NCI-H226 (cell line): ENCODE results near the gene CSRP3.

Experiments used
- DNase-seq: peaks from one replicate; pipeline ENCODE4 v3.0.0-alpha.2; 2015

CSRP3 gene

DNA sequence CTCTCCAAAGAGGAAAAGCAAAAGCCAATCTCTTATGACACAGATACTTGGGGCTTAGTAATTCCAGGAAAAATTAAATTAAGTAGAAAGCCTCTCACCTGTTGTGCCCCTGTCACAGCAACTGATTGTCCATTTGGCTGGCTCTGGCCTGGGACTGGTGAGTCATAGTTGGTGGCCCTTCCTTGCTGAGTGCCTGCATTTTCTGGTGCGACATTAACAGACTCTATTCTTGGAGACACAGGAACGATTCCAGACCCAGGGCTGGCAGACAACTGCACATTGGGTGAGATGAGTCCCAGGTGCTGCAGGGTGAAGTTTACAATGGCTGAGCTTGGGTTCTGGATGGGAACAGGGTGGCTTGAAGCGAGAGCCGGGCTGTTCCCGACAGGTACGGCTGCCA is 23.3 kb upstream of the CSRP3 start:
- no peak for DNase-seq

DNA sequence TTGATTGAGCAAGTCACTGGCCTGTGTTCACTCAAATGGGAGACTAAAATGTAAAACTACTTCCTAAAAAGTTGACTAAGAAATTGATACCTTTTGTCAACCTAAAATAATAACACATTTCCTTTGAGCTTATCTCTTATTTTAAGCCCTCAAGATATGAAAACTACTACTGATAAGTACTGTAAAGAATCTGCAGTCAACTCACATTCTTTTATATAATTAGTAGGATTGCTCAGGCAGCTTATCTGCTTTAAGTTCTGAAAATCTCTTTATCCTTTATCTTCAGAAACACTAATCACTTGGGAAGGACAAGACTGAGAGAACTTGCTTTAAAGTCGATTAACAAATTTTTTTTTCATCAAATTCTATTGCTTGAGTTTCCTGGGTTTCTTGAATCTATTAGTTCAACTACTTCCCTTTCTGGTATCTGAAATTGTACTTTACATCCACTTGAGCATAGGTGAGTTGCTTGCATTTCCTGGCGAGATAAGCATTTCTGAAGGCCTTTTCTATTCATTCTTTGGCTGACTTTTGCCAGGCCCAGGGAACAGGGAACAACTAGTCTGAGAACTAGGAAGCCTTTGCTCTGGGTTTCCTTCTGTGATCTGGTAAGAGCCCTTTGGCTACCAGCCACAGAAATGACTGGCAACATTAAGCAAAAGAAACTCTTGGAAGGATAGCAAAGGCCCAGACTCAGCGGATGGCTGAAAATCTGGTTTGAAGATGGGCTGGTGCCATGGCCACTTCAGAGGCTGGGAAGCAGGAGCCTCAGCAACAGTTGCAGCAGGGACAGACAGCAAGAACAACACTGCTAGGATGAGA is 19.3 kb upstream of the CSRP3 start:
- peak; percentile 73 for DNase-seq

DNA sequence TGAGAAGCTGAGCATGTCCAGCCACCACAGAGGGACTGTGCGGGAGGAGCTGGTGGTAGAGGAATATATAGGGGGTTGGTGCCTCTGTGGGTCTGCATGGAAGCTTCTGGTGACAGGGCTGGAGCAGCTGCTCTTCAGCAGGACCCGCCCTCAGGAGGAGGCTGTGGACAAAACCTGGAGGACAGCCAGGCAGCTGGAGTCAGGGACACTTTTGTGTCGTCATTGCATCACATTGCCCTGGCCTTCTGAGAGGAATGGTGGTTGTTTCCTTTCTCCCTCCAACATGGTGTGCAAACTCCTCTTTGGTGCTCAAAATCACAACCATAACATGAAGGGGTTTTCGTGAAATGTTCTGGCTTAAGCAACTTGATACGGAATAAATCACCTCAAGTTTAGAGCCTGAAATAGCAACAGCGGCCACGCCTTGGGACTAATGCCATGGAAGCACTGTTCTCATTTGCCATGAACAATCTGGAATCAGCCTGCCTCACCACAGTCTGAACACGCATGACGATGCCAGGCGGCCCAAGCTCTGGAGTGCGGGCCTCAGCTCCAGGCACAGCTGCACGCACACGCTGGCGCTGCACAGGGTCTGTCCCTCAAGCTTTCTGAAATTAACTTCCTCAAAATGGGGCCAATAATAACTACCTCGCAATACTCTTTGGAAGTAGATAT is 17.1 kb upstream of the CSRP3 start:
- no peak for DNase-seq

DNA sequence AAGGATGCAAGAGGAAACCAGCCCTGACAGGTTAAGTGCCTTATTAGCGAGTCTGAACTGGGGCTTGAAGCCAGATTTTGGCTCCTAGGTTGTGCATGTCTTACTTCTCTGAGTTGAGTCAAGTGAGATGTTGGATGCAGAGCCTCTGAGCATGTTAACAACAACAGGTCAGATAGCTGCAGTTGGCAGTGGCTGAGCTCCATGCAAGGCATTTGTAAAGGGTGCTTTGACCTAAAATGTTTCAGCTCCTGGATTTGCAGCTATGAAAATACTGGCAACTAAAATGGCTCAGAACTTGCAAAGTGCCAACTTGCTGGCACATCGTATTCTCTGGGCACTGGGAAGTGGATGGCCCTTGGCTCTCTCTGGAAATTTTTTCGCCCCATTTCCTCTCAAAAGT is 16.4 kb upstream of the CSRP3 start:
- DNase-seq, result no peak

DNA sequence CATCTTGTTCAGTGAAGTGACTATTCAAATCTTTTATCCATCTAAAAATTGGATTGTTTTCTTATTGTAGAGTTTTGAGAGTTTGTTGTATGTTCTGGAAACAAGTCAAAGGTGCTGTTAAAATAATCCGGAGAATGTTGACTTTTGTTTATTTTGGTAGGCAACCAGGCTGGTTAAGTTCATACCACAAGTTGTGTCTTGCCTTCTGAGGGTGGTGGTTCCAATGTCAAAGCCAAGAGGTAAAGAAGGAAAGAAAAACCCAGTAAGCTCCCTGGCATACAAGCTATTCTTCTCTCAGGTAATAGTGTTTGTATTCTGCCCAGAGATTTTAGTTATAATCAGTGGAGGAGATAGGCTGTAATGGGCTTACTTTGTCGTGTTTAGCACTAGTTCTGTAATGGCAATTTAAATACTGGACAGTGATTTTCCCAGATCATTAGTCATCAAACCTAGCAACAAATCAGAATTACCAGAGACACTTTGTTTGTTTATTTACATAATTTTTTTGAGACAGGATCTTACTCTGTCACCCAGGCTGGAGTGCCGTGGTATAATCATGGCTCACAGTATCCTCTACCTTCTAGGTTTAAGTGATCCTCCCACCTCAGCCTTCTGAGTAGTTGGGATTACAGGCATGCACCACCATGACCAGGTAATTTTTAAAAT is 15.1 kb upstream of the CSRP3 start:
- no peak for DNase-seq

DNA sequence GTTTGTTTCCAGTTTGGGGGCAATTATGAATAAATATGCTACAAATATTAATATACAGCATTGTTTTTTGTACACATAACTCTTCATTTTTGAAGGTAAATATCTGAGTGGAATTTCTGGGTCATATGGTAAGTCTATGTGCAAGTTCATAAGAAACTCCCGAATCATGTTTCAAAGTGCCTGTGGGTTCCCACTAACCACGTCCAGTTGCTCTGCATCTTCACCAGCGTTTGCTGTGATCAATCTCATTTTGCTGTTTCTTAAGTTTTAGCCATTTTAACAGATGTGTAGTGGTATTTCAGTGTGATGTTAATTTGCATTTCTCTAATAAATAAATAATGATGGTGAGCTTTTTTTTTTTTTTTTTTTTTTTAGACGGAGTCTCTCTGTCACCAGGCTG is 14.2 kb upstream of the CSRP3 start:
- DNase-seq, result no peak

DNA sequence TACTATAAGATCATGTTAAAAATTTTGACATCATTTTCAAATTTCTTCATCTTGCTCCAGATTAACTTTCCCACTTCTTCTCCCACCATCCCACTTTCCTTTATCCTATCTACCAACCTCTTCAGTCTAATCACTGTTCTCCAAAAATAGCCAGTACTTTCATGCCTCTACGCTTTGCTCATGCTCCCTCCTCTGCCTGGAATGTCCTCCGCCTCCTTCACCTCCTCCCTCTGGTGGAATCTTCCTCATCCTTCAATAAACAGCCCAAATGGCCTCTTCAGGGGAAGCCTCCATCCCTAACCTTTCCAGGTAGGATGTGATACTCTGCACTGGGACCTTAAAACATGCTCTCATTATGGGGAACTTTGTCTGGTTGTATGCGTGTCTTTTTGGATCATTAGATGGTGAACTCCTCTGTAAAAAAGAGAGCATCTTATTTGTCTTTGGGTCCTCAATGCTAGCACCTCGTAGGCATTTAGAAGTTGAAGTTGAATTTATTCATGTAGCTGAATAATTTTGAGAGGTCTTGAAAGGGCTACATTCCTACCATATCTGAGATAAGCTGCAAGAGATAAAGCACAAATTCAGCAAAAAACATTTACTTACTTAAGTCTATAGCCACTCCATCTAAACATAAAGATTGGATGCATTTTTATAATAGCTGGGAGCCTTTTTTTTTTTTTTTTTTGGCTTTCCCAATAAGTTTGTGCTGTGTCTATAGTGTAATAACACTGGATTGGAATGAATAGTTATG is 8.0 kb upstream of the CSRP3 start:
- DNase-seq, result peak; percentile 80

DNA sequence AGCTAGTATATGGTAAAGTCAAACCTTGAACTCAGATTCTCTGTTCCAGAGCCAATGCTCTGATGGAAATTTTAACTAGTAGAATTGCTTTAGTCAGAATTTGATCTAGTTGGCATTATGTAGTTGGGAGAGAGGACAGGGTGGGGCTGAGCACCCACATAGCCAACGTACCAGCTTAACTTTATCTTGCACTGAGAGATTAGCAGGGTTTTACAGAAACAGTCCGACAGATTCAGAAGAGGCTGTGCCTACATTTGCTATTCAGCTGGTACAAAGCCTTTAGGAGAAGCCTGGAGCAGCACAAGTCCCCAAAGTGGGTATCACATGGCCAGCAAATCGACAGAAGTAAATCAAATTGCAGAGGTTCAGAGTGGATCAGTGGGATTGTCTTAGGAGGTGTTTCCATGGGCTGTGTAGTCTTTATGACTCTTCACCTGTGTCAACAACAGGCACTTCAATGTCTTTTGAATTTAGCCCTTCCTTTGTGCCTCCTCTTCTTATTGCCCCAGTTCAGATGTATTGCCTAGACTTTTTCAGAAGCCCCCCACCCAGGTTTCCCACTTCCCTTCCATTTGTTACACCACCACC is 7.3 kb upstream of the CSRP3 start:
- no peak for DNase-seq

DNA sequence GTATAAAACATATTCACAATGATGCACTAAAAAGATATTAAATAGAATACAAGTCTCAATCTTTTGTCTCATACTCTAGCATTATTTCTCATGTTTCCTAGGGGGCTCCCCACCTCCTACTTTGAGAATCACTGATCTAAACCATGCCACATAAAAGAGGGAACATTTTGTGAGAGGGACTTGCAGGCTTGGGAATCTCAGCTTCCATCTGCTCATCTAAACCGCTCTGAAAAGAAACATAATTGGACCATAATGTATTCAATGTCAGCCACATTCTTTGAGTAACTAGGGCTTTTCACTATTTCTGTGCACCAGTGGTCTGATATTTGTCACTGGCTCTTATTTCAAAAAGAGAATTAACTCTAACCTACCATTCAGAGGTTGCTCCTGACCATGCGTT is 6.4 kb upstream of the CSRP3 start:
- no peak for DNase-seq

DNA sequence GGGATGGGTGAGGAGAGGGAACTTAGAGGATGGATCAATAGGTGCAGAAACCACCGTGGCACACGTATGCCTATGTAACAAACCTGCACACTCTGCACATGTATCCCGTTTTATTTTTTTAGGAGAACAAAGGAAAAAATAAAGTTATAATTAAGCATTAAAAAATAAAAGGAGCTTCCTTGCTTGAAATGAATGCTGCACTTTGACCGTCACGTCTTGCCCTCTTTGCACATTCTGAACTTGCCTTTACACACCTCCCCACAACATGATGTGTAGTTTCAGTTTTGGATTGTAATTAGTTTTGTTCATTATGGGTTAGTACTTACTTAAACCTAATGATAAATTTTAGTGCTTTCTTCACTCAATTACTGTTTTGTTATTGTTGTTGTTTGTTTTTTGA is 3.1 kb upstream of the CSRP3 start:
- DNase-seq, result no peak

DNA sequence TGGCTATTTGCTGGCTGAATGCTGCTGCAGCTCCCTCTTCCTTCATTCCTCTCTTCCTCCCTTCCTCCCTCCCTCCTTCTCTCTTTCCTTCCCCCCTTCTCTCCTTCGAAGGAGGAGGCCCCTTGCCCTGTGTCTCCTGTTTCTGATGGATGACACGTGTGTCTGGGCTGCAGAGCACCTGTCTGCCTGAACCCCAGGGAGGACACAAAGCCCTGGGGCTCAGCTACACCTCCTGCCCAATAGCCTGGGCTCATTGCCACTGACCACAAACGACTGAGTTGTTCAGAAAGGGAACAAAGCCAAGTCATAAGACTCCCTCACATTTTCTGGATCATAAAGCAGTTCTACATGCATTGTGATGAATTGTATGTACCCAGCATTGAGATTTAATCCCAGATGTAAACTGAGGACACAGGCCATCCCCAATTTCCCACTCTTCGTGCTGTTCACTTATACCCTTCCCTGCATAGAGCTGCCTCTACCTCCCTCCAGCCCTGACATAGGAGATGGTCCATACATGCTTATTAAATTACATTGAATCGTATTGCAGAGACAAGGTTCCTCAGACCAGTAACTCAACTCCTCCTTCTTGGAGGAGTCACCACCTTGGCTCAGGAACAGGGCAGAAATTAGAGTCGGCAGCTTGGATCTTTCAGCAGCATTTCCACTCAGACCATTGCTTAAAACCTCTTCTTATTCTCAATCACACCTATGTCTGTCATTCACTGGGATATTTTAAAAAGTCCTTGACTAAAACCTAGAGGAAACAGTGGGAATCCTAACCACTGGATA is 1.2 kb downstream of the CSRP3 start:
- peak; percentile 96 for DNase-seq

DNA sequence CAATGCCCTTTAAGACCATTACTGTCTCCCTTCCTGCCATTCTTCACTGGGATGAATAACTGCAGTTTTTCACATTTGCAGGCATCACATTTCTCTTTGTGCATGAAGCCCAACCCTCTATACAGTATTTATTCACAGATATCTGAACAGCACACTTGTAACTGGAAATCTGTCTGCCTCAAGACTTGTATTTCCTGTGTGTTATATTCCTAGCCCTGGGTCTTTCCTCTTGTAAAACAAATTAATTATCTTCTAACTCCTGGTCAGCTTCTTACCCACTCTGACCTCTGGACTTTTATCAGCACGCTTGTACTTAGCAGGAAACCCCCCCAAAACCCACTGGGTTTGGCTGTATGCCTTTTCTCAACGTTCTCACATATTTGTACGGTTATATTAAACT is 2.0 kb downstream of the CSRP3 start:
- peak; percentile 80 for DNase-seq

DNA sequence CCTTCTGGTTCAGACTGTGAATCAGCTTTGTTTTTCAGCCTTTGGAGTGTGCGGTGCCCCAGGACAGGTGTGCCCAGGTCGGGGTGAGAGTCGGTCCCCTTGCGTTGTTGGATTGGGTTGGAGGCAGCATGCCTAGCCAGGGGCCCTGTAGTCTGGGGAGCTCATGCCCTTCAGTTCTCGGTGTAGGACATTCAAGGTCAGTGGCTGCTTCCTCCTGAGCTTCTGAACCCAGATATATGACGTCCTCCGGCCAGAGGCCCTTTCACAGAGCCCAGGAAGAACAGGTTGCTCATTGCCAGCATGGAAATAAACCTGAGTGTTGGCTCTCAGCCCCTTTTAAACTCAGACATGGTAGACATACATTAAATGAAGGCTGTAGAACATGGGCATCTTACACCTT is 2.7 kb downstream of the CSRP3 start:
- DNase-seq, result no peak

DNA sequence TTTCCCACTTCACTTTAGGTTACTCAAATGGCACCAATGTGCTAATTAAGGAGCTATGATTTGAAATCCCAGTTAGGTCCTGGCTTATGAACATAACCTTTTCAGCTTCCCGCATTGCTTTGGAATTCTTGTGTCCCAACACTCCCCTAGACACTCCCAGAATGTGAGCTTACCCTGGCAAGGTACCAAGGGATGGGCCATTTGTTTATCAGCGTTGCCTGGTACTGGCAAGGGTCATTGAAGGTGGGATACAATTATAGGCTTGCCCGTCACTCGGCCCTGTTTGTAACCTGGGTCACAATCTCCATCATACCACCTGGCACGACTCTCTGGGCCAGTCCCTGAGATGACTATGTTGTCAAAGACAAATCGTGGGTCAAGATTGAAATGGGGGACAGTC is 5.4 kb downstream of the CSRP3 start:
- DNase-seq, result no peak

DNA sequence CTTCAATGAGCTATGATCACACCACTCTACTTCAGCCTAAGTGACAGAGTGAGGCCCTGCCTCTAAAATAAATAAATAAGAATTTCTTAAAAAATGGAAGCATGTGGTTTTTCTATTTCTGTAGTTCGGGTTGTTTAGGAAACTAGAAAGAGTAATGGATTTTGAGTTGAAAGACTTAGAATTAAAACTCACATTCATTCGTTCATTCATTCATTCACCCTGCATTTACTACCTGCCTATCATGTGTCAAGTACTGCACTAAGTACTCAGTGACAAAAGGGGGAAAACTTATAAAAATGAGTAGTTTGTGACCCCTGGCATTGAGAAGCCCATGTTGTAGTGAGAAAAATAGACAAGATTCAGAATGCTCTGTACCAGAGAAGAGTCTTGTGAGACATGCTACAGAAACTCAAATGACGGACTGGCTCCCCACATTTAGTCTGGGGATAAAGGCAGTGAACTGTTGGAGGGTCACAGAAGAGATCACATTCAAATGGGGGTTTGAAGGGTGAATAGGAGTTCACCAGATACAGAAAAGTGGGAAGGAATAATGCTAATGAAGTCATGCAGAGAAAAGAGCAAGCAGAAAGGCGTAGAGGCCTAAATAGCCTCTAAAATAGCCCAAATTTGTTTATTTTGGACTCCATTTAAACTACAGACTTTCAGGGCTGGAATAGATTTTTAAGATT is 7.0 kb downstream of the CSRP3 start:
- DNase-seq, result no peak

DNA sequence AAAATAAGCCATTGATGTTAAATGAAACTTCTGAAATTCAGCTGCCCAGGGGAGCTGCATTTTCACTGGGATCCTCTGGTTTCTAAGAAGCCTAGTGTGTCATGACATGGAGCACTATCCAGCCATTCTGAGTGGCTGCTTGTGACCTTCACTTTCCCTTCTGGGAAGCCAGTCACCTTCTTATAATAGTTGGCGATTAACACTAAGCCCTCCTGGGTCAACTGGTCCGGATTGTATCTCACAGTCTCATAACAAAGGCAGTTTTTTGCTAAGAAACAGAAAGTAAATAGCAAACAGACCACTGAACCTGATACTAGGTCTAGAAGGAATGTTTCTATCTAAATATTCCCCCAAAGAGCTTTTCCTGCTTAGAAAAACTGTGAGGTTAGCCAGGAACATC is 7.9 kb downstream of the CSRP3 start:
- no peak for DNase-seq

DNA sequence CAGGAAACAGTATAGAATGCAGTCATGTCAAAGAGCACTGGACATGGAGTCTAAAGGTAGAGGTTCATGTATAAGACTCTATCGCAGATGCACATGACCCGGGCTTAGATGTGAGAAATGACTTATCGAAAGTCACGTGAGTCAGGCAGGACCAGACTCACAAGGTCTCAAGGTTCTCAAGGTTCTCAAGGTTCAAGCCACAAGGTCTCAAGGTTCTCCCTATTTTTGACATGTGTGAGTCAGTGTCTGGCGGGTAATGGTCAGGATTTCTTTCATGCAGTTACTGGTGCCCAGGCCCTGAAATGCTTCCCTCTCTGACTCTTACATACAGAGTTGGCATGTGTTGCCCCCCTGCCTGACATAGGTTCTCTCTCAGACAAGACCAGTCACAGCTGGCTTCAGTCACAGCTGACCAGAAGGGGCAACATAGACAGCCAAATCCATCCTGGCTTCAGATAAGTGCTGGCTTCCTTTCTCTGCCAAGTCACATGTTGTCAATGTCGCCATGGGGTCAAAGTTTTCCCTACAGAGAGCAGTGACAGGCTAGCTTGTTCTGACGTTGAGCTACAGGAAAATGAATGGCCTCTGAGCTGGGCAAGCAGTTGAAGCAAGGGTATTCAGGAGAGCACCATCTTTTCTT is 10.1 kb downstream of the CSRP3 start:
- no peak for DNase-seq

DNA sequence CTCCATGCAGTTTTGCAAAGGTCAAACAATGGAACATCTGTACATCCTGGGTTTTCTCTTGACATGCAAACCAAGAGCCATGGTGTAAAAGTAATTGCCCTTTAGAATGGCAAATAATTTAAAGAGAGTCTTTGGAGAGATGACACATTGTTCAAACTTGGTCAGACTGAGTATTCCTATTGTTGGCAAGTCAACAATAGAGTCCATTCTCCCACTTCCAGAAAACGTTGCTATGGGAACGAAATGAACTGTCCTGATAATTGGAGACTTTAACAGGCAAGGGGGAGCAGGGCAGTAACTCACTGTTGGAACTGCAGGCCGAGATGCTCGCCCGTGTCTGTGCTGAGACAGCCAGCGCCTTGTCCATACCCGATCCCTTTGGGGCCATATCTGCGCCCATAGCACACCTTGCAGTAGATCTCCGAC is 13.9 kb downstream of the CSRP3 start:
- DNase-seq, result no peak

DNA sequence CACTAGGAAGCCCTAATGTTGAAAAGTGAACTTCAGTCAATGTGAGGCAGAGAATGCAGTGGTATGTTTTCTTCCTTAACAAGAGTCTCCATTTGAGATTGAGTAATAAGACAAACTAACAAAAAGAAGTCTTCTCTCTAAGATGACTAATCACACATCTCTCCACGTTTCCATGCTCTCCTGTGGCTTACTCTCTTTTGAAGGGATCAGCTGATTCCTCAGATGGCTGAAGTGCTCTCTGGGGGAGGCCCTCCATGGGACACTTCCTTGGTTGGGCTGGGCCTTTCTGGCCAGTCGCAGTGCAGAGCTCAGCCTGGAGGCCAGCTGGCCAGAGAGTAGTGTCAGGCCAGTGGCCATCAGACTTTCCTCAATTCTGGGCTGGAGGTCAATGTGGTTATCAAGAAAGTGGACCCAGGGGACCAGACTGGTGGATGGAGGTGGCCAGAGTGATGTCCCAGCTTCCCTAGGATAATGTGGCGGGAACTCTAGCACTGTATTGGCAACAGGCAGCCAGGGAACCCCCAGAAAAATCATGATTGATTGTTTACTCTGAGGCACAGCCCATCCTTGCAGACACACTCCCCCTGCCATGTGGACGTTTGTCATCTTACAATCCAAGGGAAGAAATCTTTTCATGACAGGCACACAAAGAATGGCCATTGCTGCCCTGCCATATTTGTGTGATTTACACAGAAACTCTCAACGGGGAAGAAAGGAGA is 14.5 kb downstream of the CSRP3 start:
- no peak for DNase-seq

DNA sequence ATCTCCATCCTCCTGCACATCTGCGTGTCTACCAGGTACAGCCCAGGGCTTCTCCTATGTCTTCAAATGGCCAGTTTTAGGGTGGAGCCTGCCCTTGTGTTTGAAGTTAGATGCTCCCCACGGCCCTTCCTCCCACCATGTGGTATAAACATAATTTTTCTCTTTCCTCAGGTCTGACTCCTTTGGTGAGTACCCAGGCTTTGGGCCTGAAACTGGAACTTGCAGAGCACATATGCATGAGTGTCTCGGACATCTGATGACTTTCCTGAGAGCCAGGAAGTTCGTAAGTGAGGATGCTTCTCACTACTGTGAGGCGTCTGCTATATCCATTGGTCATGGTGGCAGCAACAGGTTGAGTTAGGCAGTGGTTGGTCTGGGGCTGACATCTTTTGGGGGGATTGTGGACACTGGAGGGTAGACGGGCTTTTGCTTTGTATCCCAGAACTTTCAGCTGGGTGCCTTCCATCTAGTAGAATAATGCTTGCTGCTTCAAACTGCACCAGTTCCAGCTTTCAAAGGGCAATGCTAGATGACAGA is 16.2 kb downstream of the CSRP3 start:
- DNase-seq, result no peak
